ENCODE data around the gene PRKCSH. TPM values are rescaled to one million over a fixed set of nuclear protein-coding genes. Genes with fewer than 3 reads are reported as not detected.

Gene PRKCSH
- total RNA-seq, 1 experiment from 2014 or later = 431 TPM

DNA sequence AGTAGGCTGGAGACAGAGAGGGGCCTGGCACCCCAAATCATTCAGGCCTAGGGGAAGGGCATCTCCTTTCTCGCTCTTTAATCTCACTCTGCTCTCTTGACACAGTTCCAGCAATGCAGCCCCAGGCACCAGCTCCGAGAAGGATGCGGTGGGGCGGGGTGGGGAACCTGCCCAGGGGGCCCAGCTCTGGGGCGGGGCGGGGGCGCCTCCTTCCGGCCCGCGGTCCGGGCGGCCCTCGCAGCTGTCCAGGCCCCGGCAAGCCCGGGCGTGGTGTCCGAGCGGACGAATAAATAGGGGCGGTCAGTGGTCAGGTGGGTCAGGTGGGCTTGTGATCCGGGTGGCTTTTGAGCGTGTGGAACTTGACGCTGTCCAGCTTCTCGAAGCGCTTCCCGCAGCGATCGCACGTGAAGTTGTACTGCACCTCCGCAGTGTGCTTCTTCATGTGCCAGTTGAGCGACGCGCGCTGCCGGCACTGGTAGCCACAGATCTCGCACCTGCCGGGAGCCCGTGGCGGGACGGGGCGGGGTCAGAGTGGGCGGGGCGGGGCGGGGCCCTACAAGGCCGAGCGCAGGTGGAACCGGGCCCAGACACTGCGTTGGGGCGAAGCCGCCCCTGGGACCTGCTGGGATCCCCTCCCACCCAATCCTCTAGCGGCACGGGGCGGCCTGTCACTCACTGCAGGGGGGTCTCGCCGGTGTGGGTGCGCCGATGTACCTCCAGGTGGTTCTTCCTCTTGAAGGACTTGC, 48.1 kb downstream of the PRKCSH start:
- Histone ChIP-seq H2BK15ac (ENCODE audit: low read depth, low read length) (no peak overlapping the region), H3K14ac (ENCODE audit: insufficient read depth, low read length) (no peak overlapping the region), H3K56ac (ENCODE audit: insufficient read length, low read depth, low read length) (no peak overlapping the region), H4K8ac (replicated peaks; ENCODE audit: insufficient read length, low read depth, low read length) (no peak overlapping the region), H2BK20ac (ENCODE audit: low read depth, low read length, poor library complexity, severe bottlenecking) (no peak overlapping the region), H2BK120ac (ENCODE audit: low read depth, low read length, poor library complexity, severe bottlenecking) (no peak overlapping the region), H3K4ac (ENCODE audit: low read depth, low read length) (no peak overlapping the region), H2BK5ac (ENCODE audit: insufficient read length, low read length) (no peak overlapping the region), H4K91ac (ENCODE audit: insufficient read length, low read depth, low read length) (no peak overlapping the region), H4K20me1 (ENCODE audit: control insufficient read depth, insufficient read depth, insufficient read length) (no peaks in the 10 kb centered on the region), H3K18ac (ENCODE audit: insufficient read length, low read depth, low read length) (no peak overlapping the region), H3T11ph (ENCODE audit: low read length) (no peak overlapping the region), H3K9me3 (ENCODE audit: control insufficient read depth, low read depth, low read length) (no peaks in the 10 kb centered on the region), H3K9ac (ENCODE audit: extremely low read depth, insufficient read length, low read length) (no peak overlapping the region), H3K23ac (ENCODE audit: insufficient read length, low read depth, low read length) (no peak overlapping the region), H2AK5ac (ENCODE audit: insufficient read length, low read length) (no peak overlapping the region), H4K5ac (ENCODE audit: insufficient read length, low read depth, low read length) (no peak overlapping the region), H3K27me3 (ENCODE audit: insufficient read depth, low read length) (peaks cover 12% of the 10 kb centered on the region; the same call in 1 of the 2 replicates), H3K79me2 (ENCODE audit: insufficient read depth, low read length) (no peaks in the 10 kb centered on the region), H2BK12ac (ENCODE audit: insufficient read length, low read depth, low read length) (no peak overlapping the region), H3K79me1 (ENCODE audit: insufficient read depth, low read depth, low read length, poor library complexity, severe bottlenecking) (no peaks in the 10 kb centered on the region), H3K4me1 (ENCODE audit: insufficient read depth, low read length) (no peaks in the 10 kb centered on the region), H2AFZ (ENCODE audit: low read length) (no peak overlapping the region), H3K23me2 (ENCODE audit: insufficient read length, low read depth, low read length, poor library complexity, severe bottlenecking) (peaks cover 7% of the 10 kb centered on the region), H3K4me2 (ENCODE audit: insufficient read depth, insufficient read length, low read length) (no peak overlapping the region), H3K27ac (ENCODE audit: insufficient read length, low read depth, low read length) (no peak overlapping the region)
- Mint-ChIP-seq H3K27ac (no peak overlapping the region), H3K36me3 (ENCODE audit: insufficient read depth in 1 of 3, low read depth in 3 of 3) (no peaks in the 10 kb centered on the region; a peak in 1 of 7 replicates), H3K9me3 (peaks cover 0 to 4% of the 10 kb centered on the region in 2 experiments; a peak in 3 of 5 replicates), H3K27me3 (ENCODE audit: low read depth) (peaks cover 28% of the 10 kb centered on the region), H3K4me1 (peaks cover 4 to 15% of the 10 kb centered on the region in 2 experiments; a peak in 3 of 4 replicates), H3K4me3 (no peak overlapping the region)
- DNase-seq = peak; percentile 77
- TF ChIP-seq, protein P1, sequence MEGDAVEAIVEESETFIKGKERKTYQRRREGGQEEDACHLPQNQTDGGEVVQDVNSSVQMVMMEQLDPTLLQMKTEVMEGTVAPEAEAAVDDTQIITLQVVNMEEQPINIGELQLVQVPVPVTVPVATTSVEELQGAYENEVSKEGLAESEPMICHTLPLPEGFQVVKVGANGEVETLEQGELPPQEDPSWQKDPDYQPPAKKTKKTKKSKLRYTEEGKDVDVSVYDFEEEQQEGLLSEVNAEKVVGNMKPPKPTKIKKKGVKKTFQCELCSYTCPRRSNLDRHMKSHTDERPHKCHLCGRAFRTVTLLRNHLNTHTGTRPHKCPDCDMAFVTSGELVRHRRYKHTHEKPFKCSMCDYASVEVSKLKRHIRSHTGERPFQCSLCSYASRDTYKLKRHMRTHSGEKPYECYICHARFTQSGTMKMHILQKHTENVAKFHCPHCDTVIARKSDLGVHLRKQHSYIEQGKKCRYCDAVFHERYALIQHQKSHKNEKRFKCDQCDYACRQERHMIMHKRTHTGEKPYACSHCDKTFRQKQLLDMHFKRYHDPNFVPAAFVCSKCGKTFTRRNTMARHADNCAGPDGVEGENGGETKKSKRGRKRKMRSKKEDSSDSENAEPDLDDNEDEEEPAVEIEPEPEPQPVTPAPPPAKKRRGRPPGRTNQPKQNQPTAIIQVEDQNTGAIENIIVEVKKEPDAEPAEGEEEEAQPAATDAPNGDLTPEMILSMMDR (conservative IDR thresholded peaks at IDR 0.05) = no peak
- no CpG with 5 or more reads among the region's 57 CpGs for WGBS (ENCODE audit: extremely low coverage, insufficient read length, low lambda C conversion rate)

All from H9 (cell line).